Measurements from ENCODE around the gene TCF7L2. TPM values are rescaled to one million over a fixed set of nuclear protein-coding genes. Genes with fewer than 3 reads are reported as not detected.

Gene TCF7L2
- total RNA-seq, 1 experiment from 2014 or later: 45.2 TPM

DNA sequence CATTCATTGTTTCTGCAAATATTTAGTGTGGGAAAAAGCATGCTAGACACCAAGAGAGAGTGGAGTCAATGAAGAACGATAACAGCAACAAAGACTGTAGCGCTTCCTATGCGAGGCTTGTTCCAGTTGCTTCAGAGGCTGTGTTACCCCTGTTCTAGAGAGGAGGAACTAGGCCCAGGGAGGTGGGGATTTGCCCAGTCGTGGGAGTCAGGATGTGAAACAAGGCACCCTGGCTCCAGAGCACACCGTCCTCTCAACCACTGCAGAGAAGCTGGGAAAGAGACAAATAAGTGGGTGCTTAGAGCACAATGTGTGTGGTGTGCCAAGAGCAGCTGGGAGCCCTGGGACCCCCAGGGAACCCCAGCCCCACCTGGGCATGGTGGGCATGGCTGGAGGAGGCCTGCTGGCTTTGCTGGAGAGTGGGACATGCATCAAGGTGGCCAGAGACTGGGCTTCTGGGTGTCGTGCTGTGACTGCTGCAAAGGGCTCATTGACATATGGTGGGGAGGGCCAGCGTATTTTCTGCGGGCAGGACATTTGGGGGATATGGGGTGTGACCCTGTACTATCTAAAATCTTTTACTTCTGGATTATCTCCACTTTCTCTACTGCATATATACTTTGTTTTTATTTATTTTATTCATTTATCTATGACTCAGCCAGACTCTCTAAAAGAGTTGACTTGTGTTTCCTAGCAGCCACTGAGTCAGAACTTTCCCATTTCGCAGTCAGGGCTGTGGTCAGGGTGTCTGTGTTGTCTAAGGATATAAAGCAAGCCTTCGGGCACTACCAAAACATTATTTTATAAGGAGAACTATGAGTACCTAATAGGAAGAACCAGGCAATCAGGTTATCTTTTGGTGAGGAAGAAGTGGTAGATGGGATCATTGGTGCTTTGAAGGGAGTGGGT, 95.4 kb downstream of the TCF7L2 start:
- no TSS peak for BruUV-seq (replicated peaks)
- Histone ChIP-seq H3K27ac (ENCODE audit: low read length) (peak overlapping the region; percentile 77), H3K27me3 (ENCODE audit: control insufficient read depth, insufficient read depth, low read length) (no peaks in the 10 kb centered on the region), H3K9me3 (ENCODE audit: control insufficient read depth, insufficient read depth, low read depth, low read length) (no peaks in the 10 kb centered on the region), H3K4me1 (ENCODE audit: control insufficient read depth, insufficient read depth, low read length) (peaks cover 62% of the 10 kb centered on the region), H3K36me3 (ENCODE audit: control insufficient read depth, insufficient read depth, low read length) (no peaks in the 10 kb centered on the region; the same call in 1 of the 2 replicates), H3K4me3 (ENCODE audit: low read depth in 2 of 2, low read length in 2 of 2) (no peak overlapping the region)
- ChIA-PET CTCF (no interaction called here), POLR2A (no interaction called here)
- peak; percentile 71 for ATAC-seq
- peak; percentile 30 for DNase-seq (ENCODE audit: low read depth, low spot score)
- in situ Hi-C loops (cut with HindIII; ENCODE audit: low pct_unique_long_range_greater_than_20kb, low sequenced_read_pairs) (no loop called here), intact Hi-C loops (cut with micrococcal nuclease; ENCODE audit: unreplicated experiment) (no loop called here)
- TF ChIP-seq SIN3A (IDR thresholded peaks at IDR 0.05; ENCODE audit: borderline replicate concordance, insufficient read depth, low read depth, low read length) (no peak), TCF7L2 (IDR thresholded peaks at IDR 0.05; ENCODE audit: low read depth, low read length) (no peak), POLR2AphosphoS5 (IDR thresholded peaks at IDR 0.05; ENCODE audit: low read depth, low read length) (no peak)
- TF ChIP-seq, protein P1, sequence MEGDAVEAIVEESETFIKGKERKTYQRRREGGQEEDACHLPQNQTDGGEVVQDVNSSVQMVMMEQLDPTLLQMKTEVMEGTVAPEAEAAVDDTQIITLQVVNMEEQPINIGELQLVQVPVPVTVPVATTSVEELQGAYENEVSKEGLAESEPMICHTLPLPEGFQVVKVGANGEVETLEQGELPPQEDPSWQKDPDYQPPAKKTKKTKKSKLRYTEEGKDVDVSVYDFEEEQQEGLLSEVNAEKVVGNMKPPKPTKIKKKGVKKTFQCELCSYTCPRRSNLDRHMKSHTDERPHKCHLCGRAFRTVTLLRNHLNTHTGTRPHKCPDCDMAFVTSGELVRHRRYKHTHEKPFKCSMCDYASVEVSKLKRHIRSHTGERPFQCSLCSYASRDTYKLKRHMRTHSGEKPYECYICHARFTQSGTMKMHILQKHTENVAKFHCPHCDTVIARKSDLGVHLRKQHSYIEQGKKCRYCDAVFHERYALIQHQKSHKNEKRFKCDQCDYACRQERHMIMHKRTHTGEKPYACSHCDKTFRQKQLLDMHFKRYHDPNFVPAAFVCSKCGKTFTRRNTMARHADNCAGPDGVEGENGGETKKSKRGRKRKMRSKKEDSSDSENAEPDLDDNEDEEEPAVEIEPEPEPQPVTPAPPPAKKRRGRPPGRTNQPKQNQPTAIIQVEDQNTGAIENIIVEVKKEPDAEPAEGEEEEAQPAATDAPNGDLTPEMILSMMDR (IDR thresholded peaks at IDR 0.05): no peak
- TF ChIP-seq, protein P2, sequence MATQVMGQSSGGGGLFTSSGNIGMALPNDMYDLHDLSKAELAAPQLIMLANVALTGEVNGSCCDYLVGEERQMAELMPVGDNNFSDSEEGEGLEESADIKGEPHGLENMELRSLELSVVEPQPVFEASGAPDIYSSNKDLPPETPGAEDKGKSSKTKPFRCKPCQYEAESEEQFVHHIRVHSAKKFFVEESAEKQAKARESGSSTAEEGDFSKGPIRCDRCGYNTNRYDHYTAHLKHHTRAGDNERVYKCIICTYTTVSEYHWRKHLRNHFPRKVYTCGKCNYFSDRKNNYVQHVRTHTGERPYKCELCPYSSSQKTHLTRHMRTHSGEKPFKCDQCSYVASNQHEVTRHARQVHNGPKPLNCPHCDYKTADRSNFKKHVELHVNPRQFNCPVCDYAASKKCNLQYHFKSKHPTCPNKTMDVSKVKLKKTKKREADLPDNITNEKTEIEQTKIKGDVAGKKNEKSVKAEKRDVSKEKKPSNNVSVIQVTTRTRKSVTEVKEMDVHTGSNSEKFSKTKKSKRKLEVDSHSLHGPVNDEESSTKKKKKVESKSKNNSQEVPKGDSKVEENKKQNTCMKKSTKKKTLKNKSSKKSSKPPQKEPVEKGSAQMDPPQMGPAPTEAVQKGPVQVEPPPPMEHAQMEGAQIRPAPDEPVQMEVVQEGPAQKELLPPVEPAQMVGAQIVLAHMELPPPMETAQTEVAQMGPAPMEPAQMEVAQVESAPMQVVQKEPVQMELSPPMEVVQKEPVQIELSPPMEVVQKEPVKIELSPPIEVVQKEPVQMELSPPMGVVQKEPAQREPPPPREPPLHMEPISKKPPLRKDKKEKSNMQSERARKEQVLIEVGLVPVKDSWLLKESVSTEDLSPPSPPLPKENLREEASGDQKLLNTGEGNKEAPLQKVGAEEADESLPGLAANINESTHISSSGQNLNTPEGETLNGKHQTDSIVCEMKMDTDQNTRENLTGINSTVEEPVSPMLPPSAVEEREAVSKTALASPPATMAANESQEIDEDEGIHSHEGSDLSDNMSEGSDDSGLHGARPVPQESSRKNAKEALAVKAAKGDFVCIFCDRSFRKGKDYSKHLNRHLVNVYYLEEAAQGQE (IDR thresholded peaks at IDR 0.05; ENCODE audit: insufficient read depth in 1 of 2, low read depth in 2 of 2, low read length in 1 of 2): no peak

DNA sequence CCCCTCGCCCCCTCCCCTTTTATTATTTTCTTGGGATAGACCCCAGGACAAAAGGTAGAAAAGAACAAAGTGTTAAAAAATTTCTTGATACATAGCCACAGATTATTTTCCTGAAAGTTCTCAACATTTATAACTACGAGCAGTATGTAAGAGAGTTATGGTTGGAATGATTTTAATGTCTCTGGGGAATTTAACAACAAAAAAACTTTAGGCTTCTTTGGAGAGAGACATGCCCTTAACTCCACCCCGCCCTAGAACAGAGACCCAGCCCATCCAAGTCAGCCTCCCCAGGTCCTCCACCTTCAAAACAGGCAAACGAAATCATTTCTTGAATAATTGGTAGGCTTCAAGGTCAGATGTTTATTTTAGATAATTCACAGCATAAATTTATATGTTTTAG, 97.1 kb downstream of the TCF7L2 start:
- peak overlapping the region; percentile 77 for H3K27ac ChIP-seq (ENCODE audit: low read length)
- CTCF ChIA-PET: no interaction called here
- no TSS peak for BruUV-seq (replicated peaks)
- in situ Hi-C loops (cut with HindIII; ENCODE audit: low pct_unique_long_range_greater_than_20kb, low sequenced_read_pairs): no loop called here
- H3K4me3 ChIP-seq (ENCODE audit: low read depth in 2 of 2, low read length in 2 of 2): no peak overlapping the region
- ATAC-seq (no peak), DNase-seq (ENCODE audit: low read depth, low spot score) (no peak)
- H3K36me3 ChIP-seq (ENCODE audit: control insufficient read depth, insufficient read depth, low read length): no peaks in the 10 kb centered on the region; the same call in 1 of the 2 replicates
- intact Hi-C loops (cut with micrococcal nuclease; ENCODE audit: unreplicated experiment): no loop called here
- H3K27me3 ChIP-seq (ENCODE audit: control insufficient read depth, insufficient read depth, low read length): no peaks in the 10 kb centered on the region
- POLR2A ChIA-PET: no interaction called here
- no peaks in the 10 kb centered on the region for H3K9me3 ChIP-seq (ENCODE audit: control insufficient read depth, insufficient read depth, low read depth, low read length)
- TF ChIP-seq, protein P2 (IDR thresholded peaks at IDR 0.05; ENCODE audit: insufficient read depth in 1 of 2, low read depth in 2 of 2, low read length in 1 of 2): no peak
- TF ChIP-seq TCF7L2 (IDR thresholded peaks at IDR 0.05; ENCODE audit: low read depth, low read length) (no peak), SIN3A (IDR thresholded peaks at IDR 0.05; ENCODE audit: borderline replicate concordance, insufficient read depth, low read depth, low read length) (no peak), POLR2AphosphoS5 (IDR thresholded peaks at IDR 0.05; ENCODE audit: low read depth, low read length) (no peak)
- TF ChIP-seq, protein P1 (IDR thresholded peaks at IDR 0.05): no peak
- peaks cover 78% of the 10 kb centered on the region for H3K4me1 ChIP-seq (ENCODE audit: control insufficient read depth, insufficient read depth, low read length)
